Cardiac fibroblast (primary cell): ENCODE measurements around the gene APOBEC3H.

Experiments used
- DNase-seq, 2 donors: peaks; one replicate each; pipeline versions ENCODE4 v3.0.0 to v3.0.0-alpha.2; 2010; ENCODE audit warnings: low read depth in 2 of 2
- H3K4me3 ChIP-seq, 2 donors: replicated peaks in 1 of 2; 1 replicate in 1 of 2; 2 replicates in 1 of 2; pipeline ENCODE4 v1.5.1; 2011; ENCODE audit warnings: low read depth in 2 of 2, low read length in 2 of 2, mild to moderate bottlenecking in 2 of 2, moderate library complexity in 1 of 2
- TF ChIP-seq, protein P1 (sequence below): IDR thresholded peaks from one replicate; pipeline ENCODE4 v1.5.1; 2011; ENCODE audit warnings: low read depth, mild to moderate bottlenecking, low read length, inconsistent platforms

The APOBEC3H gene

DNA sequence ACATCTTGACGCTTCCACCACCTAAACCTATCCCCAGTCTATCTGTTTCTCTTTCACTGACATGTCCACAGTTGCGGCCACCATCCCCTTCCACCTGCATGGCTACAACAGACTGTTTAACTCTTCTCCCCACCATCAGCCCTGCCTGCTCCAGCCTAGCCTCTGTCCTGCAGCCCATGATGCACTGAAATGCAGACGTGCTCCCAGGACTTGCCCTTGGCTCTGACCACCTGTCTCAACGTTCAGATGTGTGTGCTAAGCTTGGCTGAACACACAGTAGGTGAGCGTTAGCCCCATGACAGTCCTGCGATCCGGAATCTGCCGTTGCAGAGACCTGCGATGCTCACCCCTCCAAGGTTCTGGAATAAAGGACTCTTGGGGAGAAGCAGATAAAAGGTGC, 32.7 kb downstream of the APOBEC3H start:
- H3K4me3 ChIP-seq, result no peak overlapping the region
- DNase-seq, result no peak
- TF ChIP-seq, protein P1, sequence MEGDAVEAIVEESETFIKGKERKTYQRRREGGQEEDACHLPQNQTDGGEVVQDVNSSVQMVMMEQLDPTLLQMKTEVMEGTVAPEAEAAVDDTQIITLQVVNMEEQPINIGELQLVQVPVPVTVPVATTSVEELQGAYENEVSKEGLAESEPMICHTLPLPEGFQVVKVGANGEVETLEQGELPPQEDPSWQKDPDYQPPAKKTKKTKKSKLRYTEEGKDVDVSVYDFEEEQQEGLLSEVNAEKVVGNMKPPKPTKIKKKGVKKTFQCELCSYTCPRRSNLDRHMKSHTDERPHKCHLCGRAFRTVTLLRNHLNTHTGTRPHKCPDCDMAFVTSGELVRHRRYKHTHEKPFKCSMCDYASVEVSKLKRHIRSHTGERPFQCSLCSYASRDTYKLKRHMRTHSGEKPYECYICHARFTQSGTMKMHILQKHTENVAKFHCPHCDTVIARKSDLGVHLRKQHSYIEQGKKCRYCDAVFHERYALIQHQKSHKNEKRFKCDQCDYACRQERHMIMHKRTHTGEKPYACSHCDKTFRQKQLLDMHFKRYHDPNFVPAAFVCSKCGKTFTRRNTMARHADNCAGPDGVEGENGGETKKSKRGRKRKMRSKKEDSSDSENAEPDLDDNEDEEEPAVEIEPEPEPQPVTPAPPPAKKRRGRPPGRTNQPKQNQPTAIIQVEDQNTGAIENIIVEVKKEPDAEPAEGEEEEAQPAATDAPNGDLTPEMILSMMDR, result no peak

DNA sequence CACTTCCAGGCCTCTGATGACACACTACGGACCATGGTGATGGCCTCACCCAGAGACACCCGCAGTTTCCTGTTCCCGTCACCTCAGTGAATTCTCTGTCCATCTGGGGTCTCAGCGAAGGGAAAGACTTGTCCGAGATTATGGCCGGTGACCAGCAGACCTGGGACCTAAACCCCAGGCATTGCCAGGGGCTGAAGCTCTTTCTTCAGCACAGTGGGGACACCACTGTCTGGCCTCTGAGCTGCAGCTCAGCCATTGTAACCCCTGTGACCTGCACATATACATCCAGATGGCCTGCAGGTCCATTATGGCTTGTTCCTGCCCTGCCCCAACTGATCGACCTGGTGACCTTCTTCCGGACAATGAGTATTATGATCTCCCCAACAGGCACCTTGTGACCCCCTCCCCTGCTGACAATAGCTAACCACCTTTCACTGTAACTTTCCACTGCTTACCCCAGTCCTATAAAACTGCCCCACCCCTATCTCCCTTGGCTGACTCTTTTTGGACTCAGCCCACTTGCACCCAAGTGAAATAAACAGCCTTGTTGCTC, 33.2 kb downstream of the APOBEC3H start:
- no peak overlapping the region for H3K4me3 ChIP-seq
- TF ChIP-seq, protein P1, result no peak
- DNase-seq, result no peak

- DNase-seq, result peak in 1 of 2 donors; percentile 19
- no peak overlapping the region for H3K4me3 ChIP-seq
- TF ChIP-seq, protein P1, result no peak
Observed at GRCh38 chr22:39130892-39131855, 34.1 kb downstream of the APOBEC3H start.

- DNase-seq, result no peak
- no peak overlapping the region for H3K4me3 ChIP-seq
- TF ChIP-seq, protein P1, result no peak
Observed at GRCh38 chr22:39132281-39132680, 35.2 kb downstream of the APOBEC3H start.

DNA sequence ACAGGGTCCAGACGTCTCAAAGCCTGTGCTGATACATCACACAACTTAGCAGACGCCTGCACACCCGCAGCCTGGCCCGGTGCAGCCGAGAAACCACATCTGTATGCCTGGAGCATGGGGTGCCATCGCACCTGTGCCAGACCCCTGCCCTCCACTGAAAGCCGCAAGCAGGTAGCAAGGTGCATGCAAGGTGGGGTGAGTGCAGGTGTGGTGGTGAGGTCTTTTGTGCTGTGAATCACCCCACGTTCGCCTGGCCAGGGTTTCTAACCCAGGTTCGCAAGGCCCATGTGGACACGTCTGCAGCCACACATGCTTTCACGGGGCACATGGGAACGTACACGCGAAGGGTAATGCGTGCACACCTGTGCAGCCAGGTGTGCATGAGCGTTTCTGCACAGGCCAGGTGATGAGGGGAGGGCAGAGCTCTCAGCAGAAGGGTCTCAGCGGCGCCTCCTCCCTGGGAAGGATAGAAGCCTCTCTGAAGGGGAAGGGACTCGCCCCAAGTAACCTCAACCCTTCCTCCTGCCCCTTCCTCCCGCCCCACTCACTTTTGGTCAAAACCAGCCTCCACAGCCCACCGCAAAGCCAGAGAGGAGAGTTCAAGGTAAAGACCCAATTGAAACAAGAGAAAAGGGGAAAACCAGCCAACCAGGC, 36.0 kb downstream of the APOBEC3H start:
- TF ChIP-seq, protein P1, result no peak
- DNase-seq, result no peak
- no peak overlapping the region for H3K4me3 ChIP-seq

DNA sequence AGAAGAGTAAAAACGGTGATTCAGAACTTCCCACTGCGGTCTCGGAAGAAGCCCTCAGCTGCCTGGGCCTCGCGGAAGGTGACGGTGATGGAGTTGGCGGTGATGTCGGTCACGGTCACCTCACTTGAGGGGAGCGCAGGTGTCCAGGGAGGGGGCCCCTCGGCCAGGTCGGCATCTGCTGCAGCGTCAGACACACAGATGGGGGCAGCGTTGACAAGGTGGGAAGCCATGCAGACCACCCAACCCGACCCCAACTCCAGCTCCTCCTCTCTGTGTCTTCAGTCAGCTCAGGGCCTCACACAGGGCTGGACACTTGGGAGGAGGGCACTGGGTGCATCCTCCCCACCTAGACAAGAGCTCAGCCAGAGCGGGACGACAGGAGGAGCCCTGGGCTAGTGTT, 36.8 kb downstream of the APOBEC3H start:
- TF ChIP-seq, protein P1, result no peak
- DNase-seq, result no peak
- no peak overlapping the region for H3K4me3 ChIP-seq
